Astrocyte of the spinal cord (primary cell): Measurements from ENCODE around the gene CAPG.

Experiments
- DNase-seq: peaks from one replicate; pipeline ENCODE4 v3.0.0; 2011; ENCODE audit warnings: low read depth, low spot score
- H3K4me3 ChIP-seq: 2 replicates; pipeline ENCODE4 v1.5.1; 2011; ENCODE audit warnings: low read depth, mild to moderate bottlenecking, low read length, moderate library complexity
- in situ Hi-C: cut with HindIII; loops from 2 replicates; pipeline ENCODE4 v1.10.0; 2017; ENCODE audit warnings: low sequenced_read_pairs
- TF ChIP-seq, protein P1 (sequence below): IDR thresholded peaks from 2 replicates; pipeline ENCODE4 v1.5.1; 2012; ENCODE audit warnings: low read depth, mild to moderate bottlenecking, low read length, inconsistent platforms

Gene CAPG

DNA sequence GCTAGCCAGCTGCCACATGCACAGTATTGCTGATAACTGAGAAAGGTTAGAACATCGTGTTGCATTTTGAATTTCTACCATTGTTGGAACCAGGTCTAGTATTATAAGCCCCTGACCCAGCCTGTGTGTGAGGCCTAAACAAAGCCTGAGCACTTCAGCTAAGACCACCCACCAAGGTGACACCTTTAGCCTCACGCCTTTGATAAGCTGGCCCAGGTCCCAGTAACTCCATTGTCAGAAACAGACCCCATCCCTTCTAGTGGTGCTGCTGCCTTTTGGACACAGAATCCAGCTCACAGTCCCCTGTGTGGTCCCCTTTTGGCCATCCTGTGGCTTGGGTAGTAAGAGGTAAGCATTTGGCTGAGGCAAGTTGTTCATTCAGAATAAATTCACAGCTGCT, 54.0 kb downstream of the CAPG start:
- in situ Hi-C loops: no loop called here
- no peak for DNase-seq
- no peak overlapping the region for H3K4me3 ChIP-seq
- TF ChIP-seq, protein P1, sequence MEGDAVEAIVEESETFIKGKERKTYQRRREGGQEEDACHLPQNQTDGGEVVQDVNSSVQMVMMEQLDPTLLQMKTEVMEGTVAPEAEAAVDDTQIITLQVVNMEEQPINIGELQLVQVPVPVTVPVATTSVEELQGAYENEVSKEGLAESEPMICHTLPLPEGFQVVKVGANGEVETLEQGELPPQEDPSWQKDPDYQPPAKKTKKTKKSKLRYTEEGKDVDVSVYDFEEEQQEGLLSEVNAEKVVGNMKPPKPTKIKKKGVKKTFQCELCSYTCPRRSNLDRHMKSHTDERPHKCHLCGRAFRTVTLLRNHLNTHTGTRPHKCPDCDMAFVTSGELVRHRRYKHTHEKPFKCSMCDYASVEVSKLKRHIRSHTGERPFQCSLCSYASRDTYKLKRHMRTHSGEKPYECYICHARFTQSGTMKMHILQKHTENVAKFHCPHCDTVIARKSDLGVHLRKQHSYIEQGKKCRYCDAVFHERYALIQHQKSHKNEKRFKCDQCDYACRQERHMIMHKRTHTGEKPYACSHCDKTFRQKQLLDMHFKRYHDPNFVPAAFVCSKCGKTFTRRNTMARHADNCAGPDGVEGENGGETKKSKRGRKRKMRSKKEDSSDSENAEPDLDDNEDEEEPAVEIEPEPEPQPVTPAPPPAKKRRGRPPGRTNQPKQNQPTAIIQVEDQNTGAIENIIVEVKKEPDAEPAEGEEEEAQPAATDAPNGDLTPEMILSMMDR: no peak

DNA sequence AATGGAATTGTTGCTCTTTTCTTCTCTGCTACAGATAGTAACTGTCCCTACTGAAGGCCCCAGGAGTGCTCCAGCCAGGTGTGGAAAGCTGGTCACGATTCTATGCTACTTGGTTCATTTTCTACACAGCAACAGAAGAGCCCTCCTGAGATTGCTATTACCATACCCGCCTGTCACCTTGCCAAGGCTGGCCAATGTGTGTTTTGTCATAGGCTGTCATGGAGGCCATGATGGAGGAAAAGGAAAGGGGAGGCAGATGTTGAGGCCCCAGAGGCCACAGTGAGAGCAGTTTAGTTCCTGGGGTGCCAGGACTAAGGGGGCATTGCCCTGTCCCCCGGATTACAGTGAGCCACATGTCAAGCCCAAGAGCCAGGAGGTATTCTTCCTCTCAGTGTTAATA, 54.6 kb downstream of the CAPG start:
- TF ChIP-seq, protein P1: no peak
- peak overlapping the region; percentile 97 for H3K4me3 ChIP-seq
- in situ Hi-C loops: no loop called here
- no peak for DNase-seq

DNA sequence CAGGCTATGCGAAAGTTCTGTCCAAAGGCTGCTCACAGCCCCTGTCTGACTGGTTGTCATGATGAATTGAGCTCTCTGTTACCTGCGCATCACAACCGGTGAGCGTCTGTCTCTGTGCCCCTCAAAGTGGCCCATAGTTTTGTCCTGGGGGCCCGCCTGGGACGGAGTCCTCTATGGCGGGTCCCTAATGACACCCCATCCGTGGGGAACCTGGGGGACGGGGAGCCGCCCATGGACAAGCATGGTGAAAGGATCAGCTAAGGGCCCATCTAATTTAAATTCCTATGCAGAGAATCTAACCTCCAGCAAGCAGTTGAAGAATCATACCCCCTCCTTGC, 55.1 kb downstream of the CAPG start:
- H3K4me3 ChIP-seq: peak overlapping the region; percentile 97
- DNase-seq: no peak
- in situ Hi-C loops: no loop called here
- TF ChIP-seq, protein P1: no peak

DNA sequence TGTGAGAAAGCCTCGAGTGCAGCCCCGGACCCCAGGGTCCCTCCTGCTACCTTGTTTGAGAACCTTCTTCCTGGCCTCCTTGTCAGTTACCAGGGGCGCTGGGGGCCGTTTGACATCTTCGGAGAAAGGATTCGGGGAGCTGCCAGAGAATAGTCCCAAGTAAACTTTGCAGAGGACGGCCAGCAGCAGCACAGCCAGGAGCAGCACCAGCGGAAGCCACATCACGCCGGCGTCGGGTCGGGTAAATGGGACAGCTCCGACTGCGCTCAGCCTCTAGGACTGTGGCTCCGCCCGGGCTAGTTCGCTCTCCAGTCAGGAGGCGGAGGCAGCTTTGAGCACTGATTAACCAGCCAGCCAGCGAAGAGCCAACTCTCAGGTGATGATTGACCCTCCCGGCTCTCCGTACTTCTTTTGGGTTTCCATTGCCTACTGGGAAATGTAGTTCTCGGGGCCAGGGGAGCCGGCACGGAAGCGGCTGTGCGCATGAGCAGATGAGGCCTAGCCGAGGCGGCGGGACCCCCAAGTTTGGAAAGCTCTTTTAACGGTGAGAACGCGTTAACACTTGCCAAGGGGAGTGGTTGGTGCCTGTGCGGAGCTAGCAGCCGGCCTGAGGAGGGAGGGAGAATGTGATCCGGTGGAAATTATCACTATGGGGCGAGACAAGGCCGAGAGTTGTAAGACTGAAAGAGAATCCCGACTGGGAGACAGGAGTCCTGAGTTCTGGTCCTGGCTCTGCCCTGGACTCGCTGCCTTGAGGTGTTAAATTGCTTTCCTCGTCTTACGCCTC, 55.7 kb downstream of the CAPG start, which contains the start of the genes ELMOD3 and RETSAT:
Gene ELMOD3, plus strand, starts transcription at position 484 of the 787 bp plus-strand sequence. CDS start 2,430 bp downstream, outside the sequence.
Gene RETSAT, minus strand, starts transcription at position 243 of the 787 bp plus-strand sequence. Its CDS starts 21 bp downstream, at position 222.
- peak within 1 kb of the TSS; percentile 97 for H3K4me3 ChIP-seq
- peak; percentile 99 for DNase-seq
- TF ChIP-seq, protein P1: no peak
- in situ Hi-C loops: no loop called here

DNA sequence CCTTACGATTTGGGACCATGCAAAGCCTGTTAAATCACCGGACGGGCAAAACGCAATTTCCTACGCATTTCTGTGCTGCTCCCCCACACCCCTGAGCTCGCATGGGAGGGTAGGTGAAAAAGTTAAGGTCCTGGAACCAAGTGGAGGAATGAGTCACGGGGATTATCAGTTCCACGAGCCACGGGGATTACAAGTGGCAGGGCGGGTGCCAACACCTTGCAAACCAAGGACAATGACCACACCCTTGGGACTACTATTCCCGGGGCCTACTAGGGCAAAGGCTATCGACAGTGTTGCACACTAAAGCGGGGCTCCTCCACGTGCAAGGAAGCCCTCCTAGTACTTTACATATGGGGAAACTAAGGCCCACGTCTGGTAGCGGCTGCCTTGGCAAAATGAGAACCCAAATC, 56.3 kb downstream of the CAPG start:
- in situ Hi-C loops: no loop called here
- peak; percentile 7 for DNase-seq
- TF ChIP-seq, protein P1: no peak

DNA sequence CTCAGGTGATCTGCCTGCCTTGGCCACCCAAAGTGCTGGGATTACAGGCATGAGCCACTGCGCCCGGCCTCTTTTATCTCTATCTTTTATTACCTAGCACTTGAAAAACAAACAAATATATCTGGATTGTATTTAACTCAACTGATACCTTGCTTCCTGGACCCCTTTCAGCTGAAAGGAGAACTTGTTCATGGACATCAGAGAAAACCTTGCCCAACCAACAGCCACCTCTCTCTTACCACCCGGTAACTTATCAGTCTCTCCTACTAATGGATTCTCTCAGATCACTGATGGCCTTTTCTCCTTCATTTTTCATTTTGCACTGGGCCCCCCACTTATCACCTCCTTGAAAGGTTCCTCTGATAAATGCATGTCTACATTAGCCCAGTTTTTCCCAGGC, 62.6 kb downstream of the CAPG start:
- no peak overlapping the region for H3K4me3 ChIP-seq
- TF ChIP-seq, protein P1: no peak
- in situ Hi-C loops: no loop called here
- DNase-seq: no peak

More for the DNA sequence above, 56.3 kb downstream of the CAPG start:
- H3K4me3 ChIP-seq: peak overlapping the region; percentile 97
